ENCODE data around the gene TMEM184A.

The TMEM184A gene

GRCh38 chr7:1553512-1554210 is 2.3 kb downstream of the TMEM184A start:
- no peak for DNase-seq (ENCODE audit: low read depth in 4 of 4, low spot score in 1 of 4)

DNA sequence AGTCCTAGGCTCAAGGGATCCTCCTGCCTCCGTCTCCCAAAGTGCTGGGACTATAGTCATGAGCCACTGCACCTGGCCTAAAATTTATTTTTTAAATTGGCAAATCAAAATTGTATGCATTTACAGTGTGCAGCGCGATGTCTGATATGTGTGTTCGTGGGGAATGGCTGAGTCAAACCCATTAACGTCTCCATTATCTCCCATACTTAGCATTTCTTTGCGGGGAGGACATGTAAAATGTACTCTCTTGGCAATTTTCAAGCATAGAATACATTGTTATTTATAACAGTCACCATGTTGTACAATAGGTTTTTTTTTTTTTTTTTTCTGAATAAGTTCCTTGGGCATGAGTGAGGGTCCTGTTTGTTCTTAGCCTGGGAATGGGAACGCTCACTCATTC is 3.8 kb downstream of the TMEM184A start:
- no peak for DNase-seq (ENCODE audit: low read depth in 4 of 4, low spot score in 1 of 4)

DNA sequence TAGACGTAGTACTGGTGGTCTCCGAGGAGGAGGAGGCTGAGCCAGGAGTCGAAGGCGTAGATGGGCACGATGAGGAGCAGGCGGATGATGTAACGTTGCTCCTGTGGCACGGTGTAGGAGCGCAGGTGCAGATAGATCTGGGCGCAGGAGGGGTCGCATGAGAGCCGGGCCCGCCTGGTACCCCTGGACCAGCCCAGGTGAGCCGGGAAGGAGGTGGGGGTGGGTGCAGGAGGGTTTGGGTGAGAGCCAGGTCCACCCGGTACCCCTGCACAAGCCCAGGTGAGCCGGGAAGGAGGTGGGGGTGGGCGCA is 5.2 kb downstream of the TMEM184A start:
- no peak for DNase-seq (ENCODE audit: low read depth in 4 of 4, low spot score in 1 of 4)

DNA sequence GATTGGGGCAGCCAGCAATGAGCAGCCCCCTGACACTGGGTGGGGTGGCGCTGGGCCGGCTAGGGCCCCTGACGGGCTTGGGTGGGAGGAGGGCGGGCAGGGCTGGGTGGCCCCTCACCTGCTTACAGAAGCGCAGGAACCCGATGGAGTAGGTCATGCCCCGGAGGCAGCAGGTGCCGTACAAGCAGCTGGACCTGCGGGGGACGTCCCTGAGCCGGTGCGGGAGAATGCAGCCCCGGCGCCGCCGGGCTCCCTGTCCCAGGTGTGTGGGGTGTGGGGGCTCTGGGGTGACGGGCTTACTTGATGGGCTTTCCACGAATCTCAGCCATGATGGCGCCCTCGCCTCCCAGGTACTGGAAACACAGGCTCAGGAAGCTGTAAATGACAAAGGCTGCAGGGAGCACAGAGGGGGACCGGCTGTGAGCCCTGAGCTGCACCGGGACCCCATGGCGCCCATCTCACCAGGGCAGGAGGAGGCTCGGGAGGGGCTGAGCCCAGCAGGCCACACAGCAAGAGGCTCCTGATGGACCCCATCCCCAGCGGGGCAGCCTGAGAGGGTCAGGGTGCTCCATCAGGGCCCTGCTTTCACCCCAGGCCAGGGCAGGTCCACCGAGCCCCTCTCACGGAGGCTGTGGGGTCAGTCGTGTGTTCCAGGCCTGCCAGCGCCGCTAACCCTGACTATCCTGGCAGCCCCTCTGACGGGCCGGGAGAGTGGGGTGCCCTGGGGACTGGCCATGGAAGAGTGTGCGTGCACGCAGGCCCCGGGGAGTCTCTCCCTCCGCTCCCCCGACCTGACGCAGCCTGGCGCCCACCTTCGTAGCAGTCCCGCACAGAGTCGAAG is 5.8 kb downstream of the TMEM184A start:
- DNase-seq (ENCODE audit: low read depth in 4 of 4, low spot score in 1 of 4): no peak

- no peak for DNase-seq (ENCODE audit: low read depth in 4 of 4, low spot score in 1 of 4)
Observed at GRCh38 chr7:1549357-1550004, 6.5 kb downstream of the TMEM184A start.

DNA sequence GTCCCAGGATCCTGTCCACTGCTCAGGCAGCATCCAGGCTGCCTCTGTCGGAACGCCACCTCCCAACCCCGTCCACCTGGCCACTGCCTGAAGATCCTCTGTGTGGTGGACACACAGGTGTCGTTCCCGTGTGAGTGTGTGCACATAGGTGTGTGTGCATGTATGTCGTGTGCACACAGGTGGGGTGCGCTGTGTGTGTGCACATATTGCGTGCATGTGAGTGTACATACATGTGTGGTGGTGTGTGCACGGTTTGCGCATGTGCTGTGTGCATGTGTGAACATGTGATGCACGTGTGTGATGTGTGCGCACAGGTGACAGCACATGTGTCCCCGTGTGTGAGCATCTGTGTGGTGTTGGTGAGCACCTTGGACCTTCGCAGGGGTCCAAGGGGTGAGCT is 7.1 kb downstream of the TMEM184A start:
- DNase-seq (ENCODE audit: low read depth in 4 of 4, low spot score in 1 of 4): no peak

DNA sequence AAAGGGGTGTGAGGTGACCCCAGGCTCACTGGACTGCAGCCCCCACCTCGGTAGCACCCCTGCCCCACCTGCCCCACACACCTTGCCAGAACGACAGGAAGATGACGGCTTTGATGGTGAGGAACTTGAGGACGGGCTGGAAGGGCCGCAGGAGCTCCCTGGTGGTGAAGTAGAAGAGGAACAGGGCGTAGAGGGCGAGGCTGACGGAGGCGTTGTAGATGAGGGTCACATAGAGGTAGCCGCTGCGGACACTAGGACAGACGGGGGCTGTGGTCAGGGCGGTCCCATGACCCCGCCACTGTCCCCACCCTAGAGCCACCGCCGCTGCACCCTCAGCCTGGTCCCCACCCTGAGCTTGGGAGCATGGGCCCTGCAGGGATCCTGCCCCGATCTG is 7.6 kb downstream of the TMEM184A start:
- no peak for DNase-seq (ENCODE audit: low read depth in 4 of 4, low spot score in 1 of 4)

DNA sequence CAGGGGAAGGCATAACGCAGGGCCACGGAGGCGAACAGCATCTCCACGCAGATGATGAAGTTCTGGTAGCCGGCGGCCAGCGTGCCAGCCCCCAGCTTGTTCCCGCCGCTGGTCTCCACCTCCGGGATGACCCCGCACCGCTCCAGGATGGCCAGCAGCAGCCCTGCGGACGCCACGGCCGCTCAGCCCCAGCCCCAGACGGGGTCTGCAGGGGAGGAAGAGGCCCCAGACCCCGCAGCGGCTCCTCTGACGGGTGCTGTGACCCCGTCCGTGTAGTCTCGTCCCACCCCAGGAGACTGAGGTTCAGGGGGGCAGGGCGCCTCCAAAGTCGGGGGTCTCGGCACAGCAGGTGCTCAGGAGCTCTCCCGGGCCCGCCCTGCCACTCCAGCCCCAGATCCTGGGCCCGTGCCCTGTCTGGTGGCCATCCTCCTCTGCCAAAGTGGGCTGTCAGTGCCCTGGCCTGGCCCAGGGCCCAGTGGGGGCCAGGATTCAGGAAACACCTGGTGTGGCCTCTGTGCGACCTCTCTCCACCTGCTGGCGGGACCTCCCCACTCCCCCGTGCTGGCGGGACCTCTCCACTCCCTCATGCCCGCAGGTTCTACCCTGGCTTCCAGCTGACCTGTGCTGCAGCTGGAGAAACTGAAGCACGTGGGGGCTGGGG is 8.1 kb downstream of the TMEM184A start:
- DNase-seq (ENCODE audit: low read depth in 4 of 4, low spot score in 1 of 4): no peak

DNA sequence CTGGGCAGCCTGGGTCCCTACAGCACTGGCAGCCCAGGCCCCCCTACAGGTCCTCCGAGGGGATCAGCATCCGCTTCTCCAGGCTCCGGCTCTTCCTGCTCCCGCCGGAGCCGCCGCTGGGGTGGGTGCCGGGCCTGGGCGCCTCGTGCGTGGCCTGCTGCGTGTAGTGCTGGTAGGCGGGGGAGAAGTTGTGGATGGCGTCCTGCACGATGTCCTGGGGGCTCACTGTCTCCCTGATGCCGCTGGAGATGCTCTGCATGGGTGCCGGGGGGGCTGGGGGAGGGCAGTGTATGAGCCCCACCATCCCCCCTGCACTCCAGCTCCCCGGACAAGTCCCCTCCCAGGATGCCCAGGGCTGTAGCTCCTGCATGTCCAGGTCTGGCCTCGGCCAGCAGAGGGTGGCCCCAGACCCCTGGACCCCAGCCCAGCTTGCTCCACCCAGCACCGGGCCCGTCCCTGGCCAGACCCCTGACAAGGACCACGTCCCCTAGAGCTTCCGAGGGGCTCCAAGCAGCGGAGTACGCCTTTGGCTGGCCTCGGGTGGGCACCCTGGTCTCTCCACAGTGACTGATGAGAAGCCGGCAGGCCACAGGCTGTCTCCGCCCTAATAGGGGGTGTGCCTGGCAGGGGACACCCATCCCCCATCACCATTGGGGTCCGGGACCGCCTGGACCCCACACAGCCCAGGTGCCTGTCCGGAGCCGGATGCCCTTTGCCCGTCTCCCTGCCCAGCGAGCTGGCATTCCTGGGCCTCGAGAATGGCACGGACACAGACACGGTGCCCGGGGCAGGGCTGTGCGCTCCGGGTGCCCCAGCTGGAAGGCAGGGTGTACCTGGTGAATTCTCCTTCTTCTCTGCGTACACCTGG is 8.9 kb downstream of the TMEM184A start:
- DNase-seq (ENCODE audit: low read depth in 4 of 4, low spot score in 1 of 4): no peak

DNA sequence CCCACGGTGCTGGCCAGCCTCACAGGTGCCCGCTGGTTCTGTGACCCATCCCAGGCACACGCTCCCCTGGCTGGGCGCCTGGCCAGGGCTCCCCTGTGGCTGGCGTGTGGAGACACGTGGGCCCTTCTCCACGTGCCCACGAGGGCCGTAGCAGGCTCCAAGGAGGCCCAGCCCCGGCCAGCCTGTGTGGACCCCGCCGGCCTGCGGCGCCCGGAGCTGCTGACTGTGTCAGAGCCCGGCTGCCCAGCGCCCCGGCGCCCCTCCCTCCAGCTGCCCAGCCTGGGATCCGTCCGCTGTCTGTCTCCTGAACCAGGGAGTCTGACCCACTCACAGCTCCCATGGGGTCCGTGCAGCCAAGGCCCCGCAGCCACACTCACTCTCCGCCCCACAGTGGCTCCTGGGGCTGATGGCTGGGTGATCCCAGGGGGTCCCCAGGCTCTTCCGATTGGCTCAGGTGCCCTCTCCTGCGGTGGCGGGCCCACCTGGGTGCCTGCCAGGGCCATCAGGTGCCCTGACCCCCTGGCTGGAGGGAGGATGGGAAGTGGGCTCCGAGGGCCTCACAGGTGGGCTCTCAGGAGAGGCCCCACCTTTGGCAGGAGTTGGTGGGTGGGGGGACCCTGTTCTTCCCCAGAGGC is 9.6 kb downstream of the TMEM184A start:
- DNase-seq (ENCODE audit: low read depth in 4 of 4, low spot score in 1 of 4): no peak

GRCh38 chr7:1545417-1546246 is 10.4 kb downstream of the TMEM184A start:
- DNase-seq (ENCODE audit: low read depth in 4 of 4, low spot score in 1 of 4): no peak

DNA sequence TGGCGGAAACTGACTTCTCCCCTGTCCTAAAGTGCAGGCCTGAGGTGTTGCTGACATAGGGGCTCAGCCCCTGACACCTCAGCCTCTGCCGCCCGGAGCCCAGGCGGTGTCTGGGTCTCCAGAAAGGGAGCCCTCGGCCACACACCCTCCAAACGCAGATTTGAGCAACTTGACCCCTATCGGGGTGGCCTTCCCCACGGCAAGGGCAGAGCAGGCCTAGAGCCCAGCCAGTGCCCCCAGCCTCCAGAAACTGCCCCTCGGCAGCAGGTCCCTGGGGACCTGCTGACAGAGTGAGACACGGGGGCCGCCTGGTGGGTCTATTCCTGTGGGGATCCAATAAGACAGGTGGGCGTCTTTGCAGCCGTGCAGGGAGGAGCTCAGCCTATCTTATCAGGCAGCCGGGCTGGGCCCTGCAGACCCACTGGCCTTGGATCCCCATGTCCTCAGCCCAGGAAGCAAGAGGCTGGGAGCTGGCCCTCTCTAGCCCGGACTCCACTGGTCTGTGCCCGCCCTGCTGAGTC is 11.0 kb downstream of the TMEM184A start:
- DNase-seq (ENCODE audit: low read depth in 4 of 4, low spot score in 1 of 4): no peak

DNA sequence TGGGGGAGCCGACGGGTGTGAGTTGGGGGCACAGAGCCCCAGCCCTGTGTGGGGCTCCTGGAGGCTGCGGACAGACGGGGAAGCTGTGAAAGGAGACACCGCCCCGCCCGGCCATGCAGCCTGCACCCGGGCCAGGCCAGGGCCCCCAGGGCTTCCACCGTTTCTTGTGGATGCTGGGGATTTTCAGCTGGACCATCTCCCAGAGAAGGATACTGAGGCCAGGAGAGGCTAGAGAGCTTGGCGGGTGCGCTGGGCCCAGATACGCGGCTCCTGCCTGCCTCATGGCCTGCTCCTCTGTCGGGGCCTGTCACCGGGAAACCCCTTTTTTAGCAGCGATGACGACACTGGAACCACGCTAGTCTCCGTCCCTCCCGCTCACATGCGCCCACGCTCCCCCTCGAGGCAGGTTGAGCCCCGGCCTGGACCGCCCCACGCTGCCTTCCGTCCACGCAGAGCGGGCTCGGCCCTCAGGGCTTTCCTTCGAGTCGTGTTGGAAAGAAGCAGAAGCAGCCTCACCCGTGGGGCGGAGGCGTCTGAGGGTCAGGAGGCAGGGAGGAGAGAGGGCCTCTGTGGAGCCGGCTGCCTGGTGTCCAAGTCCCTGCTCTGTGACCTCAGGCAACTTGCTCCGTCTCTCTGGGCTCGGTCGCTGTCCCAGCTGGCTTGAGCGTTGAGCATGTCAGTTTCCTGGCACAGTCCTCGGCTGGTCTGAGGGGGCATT is 11.7 kb downstream of the TMEM184A start:
- DNase-seq (ENCODE audit: low read depth in 4 of 4, low spot score in 1 of 4): no peak

- no peak for DNase-seq (ENCODE audit: low read depth in 4 of 4, low spot score in 1 of 4)
Observed at GRCh38 chr7:1543826-1544177, 12.2 kb downstream of the TMEM184A start.

DNA sequence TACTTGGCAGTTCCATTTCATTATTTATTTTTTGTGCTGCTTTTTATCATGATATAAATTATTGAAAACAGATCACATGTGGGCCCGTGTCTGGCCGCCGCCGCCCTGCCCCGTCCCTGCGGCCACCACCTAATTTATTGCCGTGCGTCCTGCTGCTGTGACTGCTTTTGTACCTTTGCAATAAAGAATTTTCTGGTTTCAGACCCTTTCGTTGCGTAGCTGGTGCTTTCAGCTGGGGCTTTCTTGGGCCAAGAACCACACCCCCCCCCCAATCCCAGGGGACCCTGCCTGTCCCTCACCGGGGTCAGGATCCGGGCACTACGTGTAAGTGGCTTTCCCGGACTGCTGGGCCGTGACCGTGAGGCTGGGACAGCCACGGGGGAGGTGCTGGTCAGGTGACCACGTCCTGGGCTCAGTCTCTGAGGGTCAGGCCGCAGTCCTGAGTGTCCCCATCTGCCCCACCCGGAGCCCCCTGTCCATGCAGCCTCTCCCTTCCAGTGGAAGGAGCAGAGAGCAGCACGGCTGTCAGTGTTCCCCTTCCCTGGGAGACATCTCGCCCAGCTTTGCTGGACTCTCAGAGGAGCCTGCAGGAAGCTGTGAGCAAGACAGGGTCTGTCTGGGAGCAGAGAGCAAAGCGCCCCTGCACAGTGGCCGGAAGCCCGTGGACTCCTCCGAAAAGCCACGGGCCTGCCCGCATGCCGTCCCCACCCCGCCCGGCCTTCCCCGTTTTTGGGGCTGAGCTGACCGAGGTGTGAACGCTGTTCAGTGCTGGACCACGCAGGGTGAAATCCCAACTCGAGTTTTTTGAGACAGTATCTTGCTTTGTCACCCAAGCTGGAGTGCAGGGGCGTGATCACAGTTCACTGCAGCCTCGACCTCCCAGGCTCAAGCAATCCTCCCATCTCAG is 12.9 kb downstream of the TMEM184A start:
- DNase-seq (ENCODE audit: low read depth in 4 of 4, low spot score in 1 of 4): no peak

GRCh38 chr7:1542329-1542728 is 13.7 kb downstream of the TMEM184A start:
- DNase-seq (ENCODE audit: low read depth in 4 of 4, low spot score in 1 of 4): no peak

- DNase-seq (ENCODE audit: low read depth in 4 of 4, low spot score in 1 of 4): no peak
Observed at GRCh38 chr7:1541431-1542162, 14.4 kb downstream of the TMEM184A start.

Measured in stimulated activated CD4-positive, alpha-beta T cell treated with anti-CD3 and anti-CD28 coated beads, Interleukin-1b, Interleukin-23, amount 100 ng/mL, for 24 hours (primary cell).